GM19035 (cell line): ENCODE measurements around the gene ADIRF.

ENCODE experiments used
- ATAC-seq: cut with Tn5 transposase; IDR thresholded peaks from one replicate; pipeline ENCODE4 v1.9.1; 2021; ENCODE audit not compliant: unreplicated experiment

Gene ADIRF

GRCh38 chr10:86960003-86960862 lies 8.0 kb upstream of the ADIRF start:
- ATAC-seq, result no peak

GRCh38 chr10:86960863-86961434 lies 7.3 kb upstream of the ADIRF start:
- no peak for ATAC-seq

- ATAC-seq, result no peak
Measured at GRCh38 chr10:86961481-86962091, 6.7 kb upstream of the ADIRF start.

- ATAC-seq, result no peak
Measured at GRCh38 chr10:86962136-86962980, 5.9 kb upstream of the ADIRF start.

- ATAC-seq, result no peak
Measured at GRCh38 chr10:86962981-86963310, 5.3 kb upstream of the ADIRF start.

GRCh38 chr10:86963341-86963919 lies 4.9 kb upstream of the ADIRF start:
- no peak for ATAC-seq

- ATAC-seq, result no peak
Measured at GRCh38 chr10:86964061-86964846, 4.0 kb upstream of the ADIRF start.

- no peak for ATAC-seq
Measured at GRCh38 chr10:86964847-86965190, 3.5 kb upstream of the ADIRF start.

- no peak for ATAC-seq
Measured at GRCh38 chr10:86965986-86966654, 2.2 kb upstream of the ADIRF start.

GRCh38 chr10:86967481-86967941 lies 771 bp upstream of the ADIRF start:
- ATAC-seq, result no peak

- ATAC-seq, result no peak
Measured at GRCh38 chr10:86968994-86969355, 693 bp downstream of the ADIRF start.

- no peak for ATAC-seq
Measured at GRCh38 chr10:86969421-86970041, 1.2 kb downstream of the ADIRF start.

- ATAC-seq, result no peak
Measured at GRCh38 chr10:86970162-86970981, 2.1 kb downstream of the ADIRF start.

GRCh38 chr10:86970982-86971231 lies 2.6 kb downstream of the ADIRF start:
- no peak for ATAC-seq

GRCh38 chr10:86971232-86971991 lies 3.1 kb downstream of the ADIRF start:
- peak; percentile 75 for ATAC-seq

- no peak for ATAC-seq
Measured at GRCh38 chr10:86972613-86973380, 4.5 kb downstream of the ADIRF start.

GRCh38 chr10:86974484-86974883 lies 6.2 kb downstream of the ADIRF start:
- no peak for ATAC-seq
